K562 (cell line): ENCODE results near the gene C11orf98. TPM values are rescaled to one million over a fixed set of nuclear protein-coding genes. Genes with fewer than 3 reads are reported as not detected.

ENCODE experiments used
- ATF2 ChIP-seq: sonication (generic); formaldehyde crosslinking; IDR thresholded peaks from 2 replicates; pipeline ENCODE4 v1.8.1; 2022; ENCODE audit warnings: missing genetic modification reagents
- BMI1 ChIP-seq: fragments of 150-350 bp; IDR thresholded peaks from 2 replicates; pipeline ENCODE4 v1.6.1; 2014; ENCODE audit warnings: low read length
- CBFA2T2 ChIP-seq: fragments of 450-650 bp; conservative IDR thresholded peaks from 2 replicates; pipeline ENCODE4 v1.6.1; 2017; ENCODE audit warnings: mild to moderate bottlenecking
- DEAF1 ChIP-seq: fragments of 450-650 bp; formaldehyde crosslinking; IDR thresholded peaks from 2 replicates; pipeline ENCODE4 v1.4.0; 2020; ENCODE audit warnings: mild to moderate bottlenecking, moderate library complexity
- E2F4 ChIP-seq: sonication (generic); formaldehyde crosslinking; IDR thresholded peaks from 2 replicates; pipeline ENCODE4 v1.8.0; 2022; ENCODE audit warnings: mild to moderate bottlenecking, low read depth, missing genetic modification reagents
- JUN ChIP-seq, 2 experiments: sonication (generic) in 1 of 2; formaldehyde crosslinking in 1 of 2; IDR thresholded peaks; 2 replicates each; pipeline versions ENCODE4 v1.6.1 to v1.8.0; 2012 to 2022; ENCODE audit warnings: borderline replicate concordance in 2 of 2, mild to moderate bottlenecking in 2 of 2, improper control_type of control experiment in 1 of 2, low read depth in 1 of 2, low read length in 1 of 2, missing genetic modification reagents in 1 of 2
- KLF10 ChIP-seq: fragments of 250-450 bp; sonication (Bioruptor Pico); IDR thresholded peaks from 2 replicates; pipeline ENCODE4 v1.6.1; 2021; ENCODE audit warnings: matching md5 sums
- NRF1 ChIP-seq, 2 experiments: fragments of 450-650 bp; IDR thresholded peaks in 1 of 2; conservative IDR thresholded peaks in 1 of 2; 2 replicates each; pipeline ENCODE4 v1.6.1; 2014; ENCODE audit warnings: mild to moderate bottlenecking in 2 of 2
- POLR2A ChIP-seq: fragments of 450-650 bp; conservative IDR thresholded peaks from 2 replicates; pipeline ENCODE4 v1.6.1; 2016
- POLR2G ChIP-seq: fragments of 200-400 bp; formaldehyde crosslinking; IDR thresholded peaks from 2 replicates; pipeline ENCODE4 v1.6.1; 2017; ENCODE audit warnings: low read depth, mild to moderate bottlenecking, antibody characterized with exemption, low read length, moderate library complexity
- RBFOX2 ChIP-seq: fragments of 200-400 bp; formaldehyde crosslinking; IDR thresholded peaks from 2 replicates; pipeline ENCODE4 v1.6.1; 2017; ENCODE audit warnings: low read depth, mild to moderate bottlenecking, low read length, moderate library complexity
- RFX5 ChIP-seq: IDR thresholded peaks from 2 replicates; pipeline ENCODE4 v1.6.1; 2011; ENCODE audit warnings: low read depth, mild to moderate bottlenecking, improper control_type of control experiment, low read length
- SRSF1 ChIP-seq: fragments of 200-400 bp; formaldehyde crosslinking; IDR thresholded peaks from 2 replicates; pipeline ENCODE4 v1.6.1; 2017; ENCODE audit warnings: mild to moderate bottlenecking, low read depth, low read length, moderate library complexity
- ZBTB8A ChIP-seq: fragments of 450-650 bp; IDR thresholded peaks from 2 replicates; pipeline ENCODE4 v1.6.1; 2018; ENCODE audit warnings: mild to moderate bottlenecking, moderate library complexity; ENCODE audit not compliant: partially characterized antibody
- ZC3H8 ChIP-seq: fragments of 450-650 bp; IDR thresholded peaks from 2 replicates; pipeline ENCODE4 v1.6.1; 2017
- ZNF263 ChIP-seq: sonication (generic); formaldehyde crosslinking; IDR thresholded peaks from 2 replicates; pipeline ENCODE4 v1.8.0; 2022; ENCODE audit warnings: mild to moderate bottlenecking, missing genetic modification reagents, borderline replicate concordance
- ZSCAN32 ChIP-seq: fragments of 450-650 bp; formaldehyde crosslinking; IDR thresholded peaks from 2 replicates; pipeline ENCODE4 v1.4.0; 2020; ENCODE audit warnings: mild to moderate bottlenecking, moderate library complexity
- polyA plus RNA-seq, 8 experiments: library from polyadenylated mRNA; depleted of rRNA in 4 of 8; stranded (reverse) in 5 of 8; unstranded in 3 of 8; fragments of >200 nt; fragmentation: Nextera tagmentation in 2 of 8; fragmentation: Illumina TruSeq in 1 of 8; extraction: Ambion mirVana in 2 of 8; extraction: Trizol in 1 of 8; gene quantifications; 2 replicates each; pipeline versions ENCODE4 v1.2.1 to v1.2.3, GENCODE V29; 2011 to 2014; ENCODE audit warnings: inconsistent platforms in 1 of 8, missing spikeins in 1 of 8
- total RNA-seq, 7 experiments: library from RNA; depleted of rRNA in 6 of 7; stranded (reverse); fragments of >200 nt in 6 of 7; fragmentation: Illumina TruSeq in 2 of 7; extraction: Trizol in 2 of 7; gene quantifications; 2 replicates each; pipeline versions ENCODE4 v1.2.1 to v1.2.3, GENCODE V29; 2011 to 2021; ENCODE audit warnings: low replicate concordance in 1 of 7
- TF ChIP-seq, protein P1 (sequence below): fragments of 450-650 bp; formaldehyde crosslinking; IDR thresholded peaks from 2 replicates; pipeline ENCODE4 v1.4.0; 2020; ENCODE audit warnings: mild to moderate bottlenecking, moderate library complexity
- TF ChIP-seq, protein P2 (sequence below), 2 experiments: fragments of 450-650 bp in 1 of 2; sonication (generic) in 1 of 2; formaldehyde crosslinking in 1 of 2; IDR thresholded peaks in 1 of 2; conservative IDR thresholded peaks in 1 of 2; 2 replicates each; pipeline versions ENCODE4 v1.6.1 to v1.8.1; 2016 to 2023; ENCODE audit warnings: mild to moderate bottlenecking in 2 of 2, moderate library complexity in 2 of 2, inconsistent platforms in 1 of 2, missing genetic modification reagents in 1 of 2
- TF ChIP-seq, protein P3 (sequence below): fragments of 450-650 bp; formaldehyde crosslinking; conservative IDR thresholded peaks from 2 replicates; pipeline ENCODE4 v1.4.0; 2022; ENCODE audit warnings: mild to moderate bottlenecking, missing genetic modification characterization

C11orf98 gene
- total and polyA plus RNA-seq, 9 of the 15 experiments (the other 6 are each of a cell fraction or from before 2014, with no cell fraction given), result 103 to 352 (median 218) TPM

GRCh38 chr11:62666259-62666926, 1.4 kb upstream of the C11orf98 start (continued):
- TF ChIP-seq, protein P1, sequence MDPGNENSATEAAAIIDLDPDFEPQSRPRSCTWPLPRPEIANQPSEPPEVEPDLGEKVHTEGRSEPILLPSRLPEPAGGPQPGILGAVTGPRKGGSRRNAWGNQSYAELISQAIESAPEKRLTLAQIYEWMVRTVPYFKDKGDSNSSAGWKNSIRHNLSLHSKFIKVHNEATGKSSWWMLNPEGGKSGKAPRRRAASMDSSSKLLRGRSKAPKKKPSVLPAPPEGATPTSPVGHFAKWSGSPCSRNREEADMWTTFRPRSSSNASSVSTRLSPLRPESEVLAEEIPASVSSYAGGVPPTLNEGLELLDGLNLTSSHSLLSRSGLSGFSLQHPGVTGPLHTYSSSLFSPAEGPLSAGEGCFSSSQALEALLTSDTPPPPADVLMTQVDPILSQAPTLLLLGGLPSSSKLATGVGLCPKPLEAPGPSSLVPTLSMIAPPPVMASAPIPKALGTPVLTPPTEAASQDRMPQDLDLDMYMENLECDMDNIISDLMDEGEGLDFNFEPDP (CRISPR knock-in tag), result no peak
- TF ChIP-seq RFX5 (no peak), SRSF1 (no peak), ZSCAN32 (CRISPR knock-in tag) (no peak), JUN (IDR thresholded peaks at IDR 0.05; ENCODE audit: borderline replicate concordance, low read depth, low read length) (no peak), JUN (CRISPR knock-in tag; IDR thresholded peaks at IDR 0.05; ENCODE audit: borderline replicate concordance) (no peak), NRF1 (conservative IDR thresholded peaks at IDR 0.05 in 1 of 2, IDR thresholded peaks at IDR 0.05 in 1 of 2) (no peak), DEAF1 (CRISPR knock-in tag) (no peak), ZBTB8A (no peak), POLR2A (peak; percentile 30), ZNF263 (CRISPR knock-in tag) (no peak), ZC3H8 (no peak), ATF2 (CRISPR knock-in tag) (no peak), KLF10 (CRISPR knock-in tag) (no peak), POLR2G (peak; percentile 45), E2F4 (0 out of 2 replicates have a peak, but pooled peaks have one; percentile 28), RBFOX2 (0 out of 2 replicates have a peak, but pooled peaks have one; percentile 2), BMI1 (no peak), CBFA2T2 (no peak)
- TF ChIP-seq, protein P2, sequence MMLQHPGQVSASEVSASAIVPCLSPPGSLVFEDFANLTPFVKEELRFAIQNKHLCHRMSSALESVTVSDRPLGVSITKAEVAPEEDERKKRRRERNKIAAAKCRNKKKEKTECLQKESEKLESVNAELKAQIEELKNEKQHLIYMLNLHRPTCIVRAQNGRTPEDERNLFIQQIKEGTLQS (IDR thresholded peaks at IDR 0.05), result no peak
- TF ChIP-seq, protein P2 (CRISPR knock-in tag; conservative IDR thresholded peaks at IDR 0.05), result peak; percentile 18; the same call in 1 of the 2 replicates
- TF ChIP-seq, protein P3, sequence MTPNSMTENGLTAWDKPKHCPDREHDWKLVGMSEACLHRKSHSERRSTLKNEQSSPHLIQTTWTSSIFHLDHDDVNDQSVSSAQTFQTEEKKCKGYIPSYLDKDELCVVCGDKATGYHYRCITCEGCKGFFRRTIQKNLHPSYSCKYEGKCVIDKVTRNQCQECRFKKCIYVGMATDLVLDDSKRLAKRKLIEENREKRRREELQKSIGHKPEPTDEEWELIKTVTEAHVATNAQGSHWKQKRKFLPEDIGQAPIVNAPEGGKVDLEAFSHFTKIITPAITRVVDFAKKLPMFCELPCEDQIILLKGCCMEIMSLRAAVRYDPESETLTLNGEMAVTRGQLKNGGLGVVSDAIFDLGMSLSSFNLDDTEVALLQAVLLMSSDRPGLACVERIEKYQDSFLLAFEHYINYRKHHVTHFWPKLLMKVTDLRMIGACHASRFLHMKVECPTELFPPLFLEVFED (CRISPR knock-in tag), result no peak
